NT2/D1 (cell line): Measurements from ENCODE around the gene ZNF316.

Experiments
- DNase-seq: peaks from one replicate; pipeline ENCODE4 v3.0.0-alpha.2; 2011; ENCODE audit warnings: low read depth, low spot score
- H3K27me3 ChIP-seq: 2 replicates; pipeline ENCODE4 v1.6.0; 2011; ENCODE audit warnings: mild to moderate bottlenecking; ENCODE audit not compliant: insufficient read length, insufficient read depth
- H3K36me3 ChIP-seq: 2 replicates; pipeline ENCODE4 v1.6.1; 2011; ENCODE audit warnings: mild to moderate bottlenecking, low read length, mixed read lengths; ENCODE audit not compliant: insufficient read depth, insufficient read length
- H3K4me1 ChIP-seq: 2 replicates; pipeline ENCODE4 v1.5.1; 2011; ENCODE audit not compliant: insufficient read depth, insufficient read length
- H3K4me3 ChIP-seq: 2 replicates; pipeline ENCODE4 v1.5.1; 2011; ENCODE audit warnings: low read depth; ENCODE audit not compliant: insufficient read length
- H3K9ac ChIP-seq: 2 replicates; pipeline ENCODE4 v1.6.0; 2011; ENCODE audit warnings: low read depth; ENCODE audit not compliant: insufficient read length
- H3K9me3 ChIP-seq: 2 replicates; pipeline ENCODE4 v1.5.1; 2011; ENCODE audit warnings: mild to moderate bottlenecking, low read length; ENCODE audit not compliant: insufficient read depth
- SUZ12 ChIP-seq: IDR thresholded peaks from 2 replicates; pipeline ENCODE4 v1.6.1; 2011; ENCODE audit not compliant: insufficient read length, insufficient read depth; ENCODE audit errors: extremely low read depth
- YY1 ChIP-seq: IDR thresholded peaks from 2 replicates; pipeline ENCODE4 v1.6.1; 2011; ENCODE audit not compliant: insufficient read length, insufficient read depth
- ZNF274 ChIP-seq: IDR thresholded peaks from 2 replicates; pipeline ENCODE4 v1.6.1; 2011; ENCODE audit warnings: mild to moderate bottlenecking, low read depth, low read length

ZNF316 gene

GRCh38 chr7:6642861-6643640 lies 5.9 kb downstream of the ZNF316 start:
- Histone ChIP-seq H3K36me3 (peaks cover 90% of the 10 kb centered on the region), H3K4me3 (no peak overlapping the region), H3K4me1 (peaks cover 4% of the 10 kb centered on the region), H3K9ac (no peak overlapping the region), H3K9me3 (0 out of 2 replicates have a peak, but pooled peaks cover 4% of the 10 kb centered on the region), H3K27me3 (no peaks in the 10 kb centered on the region)
- no peak for TF ChIP-seq SUZ12
- TF ChIP-seq YY1 = no peak
- no peak for TF ChIP-seq ZNF274
- no peak for DNase-seq

GRCh38 chr7:6643915-6644625 lies 7.0 kb downstream of the ZNF316 start:
- DNase-seq = no peak
- Histone ChIP-seq H3K27me3 (no peaks in the 10 kb centered on the region), H3K36me3 (peaks cover 93% of the 10 kb centered on the region), H3K9me3 (0 out of 2 replicates have a peak, but pooled peaks cover 4% of the 10 kb centered on the region), H3K9ac (no peak overlapping the region), H3K4me1 (peaks cover 4% of the 10 kb centered on the region), H3K4me3 (no peak overlapping the region)
- no peak for TF ChIP-seq YY1
- no peak for TF ChIP-seq ZNF274
- TF ChIP-seq SUZ12 = no peak

- H3K27me3 ChIP-seq = no peaks in the 10 kb centered on the region
- peaks cover 4% of the 10 kb centered on the region for H3K4me1 ChIP-seq
- no peak overlapping the region for H3K9ac ChIP-seq
- 0 out of 2 replicates have a peak, but pooled peaks cover 3% of the 10 kb centered on the region for H3K9me3 ChIP-seq
- peaks cover 91% of the 10 kb centered on the region for H3K36me3 ChIP-seq
- H3K4me3 ChIP-seq = no peak overlapping the region
- TF ChIP-seq ZNF274 (no peak), YY1 (no peak), SUZ12 (no peak)
- no peak for DNase-seq
Observed at GRCh38 chr7:6644728-6645127, 7.6 kb downstream of the ZNF316 start.

DNA sequence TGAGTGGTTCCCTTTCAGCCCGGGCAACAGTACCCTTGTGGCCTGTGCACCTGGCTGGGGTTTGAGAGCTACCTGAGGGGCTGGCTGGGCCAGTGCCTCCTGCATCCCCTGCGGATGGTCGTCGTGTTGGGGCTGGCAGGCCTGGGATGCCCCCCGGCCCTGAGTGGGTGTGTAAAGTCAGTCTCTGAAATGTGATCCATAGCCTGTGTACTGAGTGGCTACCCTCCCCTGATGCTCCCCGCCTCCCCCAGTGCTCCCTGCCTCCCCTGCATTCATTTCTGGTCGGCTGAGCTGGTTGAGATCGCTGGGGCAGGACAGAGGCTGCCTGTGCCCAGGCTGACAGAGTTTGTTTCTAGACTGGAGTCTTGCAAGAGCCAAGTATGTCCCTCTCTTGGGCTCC lies 9.3 kb downstream of the ZNF316 start:
- Histone ChIP-seq H3K9ac (no peak overlapping the region), H3K36me3 (peaks cover 85% of the 10 kb centered on the region), H3K9me3 (no peaks in the 10 kb centered on the region), H3K4me3 (no peak overlapping the region), H3K4me1 (no peaks in the 10 kb centered on the region), H3K27me3 (no peaks in the 10 kb centered on the region)
- no peak for TF ChIP-seq ZNF274
- no peak for TF ChIP-seq YY1
- no peak for TF ChIP-seq SUZ12
- DNase-seq = no peak

DNA sequence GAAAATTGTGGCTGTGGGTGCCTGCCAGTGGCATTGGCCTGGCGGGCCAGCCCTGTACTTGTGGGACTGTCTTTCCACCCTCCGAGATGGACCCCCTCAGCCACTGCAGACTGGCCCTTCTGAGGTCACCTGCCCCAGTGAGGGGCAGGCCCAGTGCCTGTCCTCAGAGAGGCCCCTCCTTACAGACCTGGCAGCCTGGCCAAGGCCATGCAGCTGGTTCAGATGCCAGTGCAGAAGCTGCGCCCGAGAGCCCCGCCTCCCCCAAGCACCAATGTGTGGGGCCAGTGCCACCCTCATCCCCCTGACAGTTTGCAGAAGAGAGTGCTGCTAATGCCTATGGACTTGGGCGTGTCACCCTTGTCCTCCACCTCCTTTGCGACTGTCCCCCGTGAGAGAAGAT lies 10.0 kb downstream of the ZNF316 start:
- TF ChIP-seq YY1 (no peak), SUZ12 (no peak), ZNF274 (no peak)
- H3K4me3 ChIP-seq = no peak overlapping the region
- H3K27me3 ChIP-seq = no peaks in the 10 kb centered on the region
- H3K4me1 ChIP-seq = no peaks in the 10 kb centered on the region
- peaks cover 84% of the 10 kb centered on the region for H3K36me3 ChIP-seq
- H3K9ac ChIP-seq = no peak overlapping the region
- H3K9me3 ChIP-seq = peaks cover 4% of the 10 kb centered on the region; the same call in 1 of the 2 replicates
- no peak for DNase-seq

DNA sequence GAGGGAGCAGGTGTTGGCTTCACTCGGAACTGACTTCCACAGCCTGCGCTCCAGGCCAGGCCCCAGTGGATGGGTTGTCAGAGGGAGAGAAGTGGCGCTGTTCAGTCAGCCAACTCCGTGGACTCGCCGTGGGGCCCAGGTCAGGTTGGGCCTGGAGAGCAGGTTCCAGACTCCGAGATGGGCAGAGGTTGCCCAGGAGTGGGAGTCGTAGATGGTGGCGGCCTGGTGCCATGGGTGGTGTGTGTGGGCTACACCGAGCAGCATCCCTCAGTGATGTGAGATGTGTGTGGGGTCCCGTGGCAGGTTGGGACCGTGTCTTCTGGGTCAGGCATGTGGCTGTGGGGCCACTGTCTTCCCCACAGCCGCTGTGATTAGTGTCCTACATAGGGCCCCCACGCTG lies 10.4 kb downstream of the ZNF316 start:
- Histone ChIP-seq H3K9me3 (peaks cover 8% of the 10 kb centered on the region; the same call in 1 of the 2 replicates), H3K36me3 (peaks cover 84% of the 10 kb centered on the region), H3K4me1 (no peaks in the 10 kb centered on the region), H3K27me3 (no peaks in the 10 kb centered on the region), H3K9ac (no peak overlapping the region), H3K4me3 (no peak overlapping the region)
- no peak for DNase-seq
- TF ChIP-seq ZNF274 = no peak
- TF ChIP-seq YY1 = no peak
- TF ChIP-seq SUZ12 = no peak

GRCh38 chr7:6648066-6648814 lies 11.1 kb downstream of the ZNF316 start:
- TF ChIP-seq YY1 (no peak), ZNF274 (no peak), SUZ12 (no peak)

More at GRCh38 chr7:6648066-6648814, 11.1 kb downstream of the ZNF316 start:
- no peak overlapping the region for H3K9ac ChIP-seq
- H3K36me3 ChIP-seq = peaks cover 85% of the 10 kb centered on the region
- H3K4me3 ChIP-seq = no peak overlapping the region
- H3K9me3 ChIP-seq = peaks cover 14% of the 10 kb centered on the region; the same call in 1 of the 2 replicates
- DNase-seq = no peak
- no peaks in the 10 kb centered on the region for H3K4me1 ChIP-seq
- H3K27me3 ChIP-seq = no peaks in the 10 kb centered on the region
